H1 (cell line): ENCODE results near the gene MICALL2. TPM values are rescaled to one million over a fixed set of nuclear protein-coding genes. Genes with fewer than 3 reads are reported as not detected.

Source experiments
- JUN ChIP-seq: IDR thresholded peaks from 2 replicates; pipeline ENCODE4 v1.6.1; 2011; ENCODE audit warnings: low read depth, mild to moderate bottlenecking, improper control_type of control experiment, low read length
- polyA plus RNA-seq, 7 experiments: library from polyadenylated mRNA; depleted of rRNA in 3 of 7; stranded (reverse) in 5 of 7; unstranded in 2 of 7; fragments of >200 nt in 5 of 7; fragments of 200-250 nt in 2 of 7; gene quantifications; 1 replicate in 5 of 7; 2 replicates in 1 of 7; 4 replicates in 1 of 7; pipeline versions ENCODE4 v1.2.1 to v1.2.3, GENCODE V29; 2011 to 2013; ENCODE audit warnings: missing spikeins in 2 of 7, mixed read lengths in 2 of 7
- total RNA-seq: library from RNA; stranded (reverse); fragmentation: NEBNext Ultra II Directional; extraction: Animal tissue kit (Norgen Biotek cat#: 25700); gene quantifications from 2 replicates; pipeline ENCODE4 v1.2.1, GENCODE V29; 2021

The MICALL2 gene
- total and polyA plus RNA-seq, 2 of the 8 experiments (the other 6 are each of a cell fraction or from before 2014, with no cell fraction given), result 5.3 to 8.5 TPM

DNA sequence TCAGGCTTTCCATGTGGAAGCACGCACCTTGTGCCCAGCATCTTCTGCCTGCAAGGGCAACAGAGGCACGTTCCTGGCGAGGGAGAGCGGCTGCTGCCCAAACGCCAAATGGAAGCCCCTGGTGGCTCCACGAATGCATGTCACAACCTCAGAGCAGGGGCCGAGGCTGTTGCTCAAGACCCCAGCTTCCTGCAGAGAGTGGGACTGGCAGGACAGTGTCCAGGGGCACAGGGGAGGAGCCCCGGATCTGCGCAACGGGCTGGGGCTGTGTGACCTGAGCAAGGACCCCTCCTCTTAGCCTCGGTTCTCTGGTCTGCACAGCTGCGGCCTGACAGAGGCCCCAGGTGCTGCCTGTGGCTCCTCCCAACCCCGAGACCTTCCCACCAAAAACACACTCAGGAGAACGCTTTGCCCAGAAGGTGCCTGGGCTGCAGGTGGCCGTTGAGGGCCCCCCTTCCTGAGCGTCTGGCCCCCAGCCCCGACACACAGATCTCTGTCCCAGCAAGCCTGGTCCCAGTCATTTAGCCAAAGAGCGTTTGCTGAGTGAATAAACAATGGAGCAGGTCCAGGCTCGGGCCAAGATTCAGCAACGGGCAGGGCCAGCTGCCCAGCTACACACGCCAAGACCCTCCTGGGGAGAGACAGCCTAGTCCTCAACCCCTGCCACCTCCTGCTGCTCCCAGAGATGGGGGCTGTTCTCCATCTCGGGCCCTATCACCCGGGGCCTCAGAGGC is 1.2 kb downstream of the MICALL2 start (continued):
- no peak for TF ChIP-seq JUN
